Measurements from ENCODE around the gene APBB2.
"Not testable (repeated sequence)": the region's sequence is repeated elsewhere in the genome, so short reads cannot be mapped to it uniquely, and the experiment has no call there.

The APBB2 gene

DNA sequence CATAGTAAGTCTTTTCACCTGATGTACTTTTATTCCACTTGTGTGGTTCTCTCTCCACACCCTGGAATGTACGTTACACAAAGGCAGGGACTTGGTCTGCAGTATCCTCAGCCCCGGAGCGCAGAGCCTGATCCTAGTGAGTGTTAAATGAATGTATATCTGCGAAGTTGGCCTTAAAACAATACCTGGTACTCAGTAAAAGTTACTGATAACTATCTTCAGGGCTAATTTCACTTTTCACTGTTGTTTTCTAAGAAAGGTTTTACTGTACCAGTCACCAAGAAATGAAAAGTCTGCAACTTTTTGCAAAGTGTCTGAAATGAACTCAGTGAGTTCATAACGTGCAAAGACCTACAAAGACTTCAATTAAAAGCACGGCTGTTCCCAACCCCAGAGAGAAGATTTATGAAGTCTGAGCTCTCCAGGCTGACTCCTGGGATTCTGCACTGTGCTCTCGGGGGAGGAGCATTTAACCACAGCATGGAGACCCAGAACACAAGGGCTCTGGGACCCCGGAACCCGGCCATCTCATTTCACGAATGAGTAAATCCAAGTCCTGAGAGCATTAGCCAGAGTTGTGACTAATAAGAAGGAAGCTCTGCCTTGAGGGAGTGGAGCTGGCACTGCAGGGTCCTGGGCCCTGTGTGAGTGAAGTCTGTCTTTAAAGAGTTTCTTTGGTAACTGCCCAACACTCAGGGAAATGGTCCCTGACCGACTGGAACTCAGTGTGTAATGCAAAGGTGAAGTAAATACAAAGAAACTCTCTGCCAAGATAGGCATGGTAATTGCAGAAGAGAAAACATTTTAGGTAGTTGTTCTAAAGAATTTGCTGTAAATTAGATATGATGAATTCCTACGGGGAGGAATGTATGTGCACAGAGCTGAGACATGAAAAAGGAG, 298.8 kb downstream of the APBB2 start:
- no peak for FAIRE-seq
- DNase-seq (ENCODE audit: low spot score) = no peak

GRCh38 chr4:40912460-40913184, 301.7 kb downstream of the APBB2 start:
- no peak for DNase-seq (ENCODE audit: low spot score)
- FAIRE-seq = no peak

DNA sequence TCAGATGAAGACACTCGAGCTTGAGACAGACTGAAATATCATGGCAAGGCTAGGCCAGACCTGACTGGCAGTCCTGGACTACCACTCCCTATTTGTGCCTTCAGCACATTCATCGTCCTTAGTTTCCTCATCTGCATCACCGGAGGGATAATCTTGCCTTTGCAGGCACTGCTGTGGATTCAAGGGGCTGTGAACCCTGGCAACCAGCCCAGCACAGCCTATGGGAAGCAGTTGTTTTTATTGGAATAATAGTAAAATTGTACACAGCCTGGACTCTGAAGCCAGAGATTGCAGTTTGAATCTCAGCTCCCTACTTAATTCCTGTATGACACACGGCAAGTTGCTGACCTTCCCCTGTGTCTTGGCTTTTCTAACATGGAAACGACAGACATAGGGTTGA, 303.6 kb downstream of the APBB2 start:
- DNase-seq (ENCODE audit: low spot score) (no peak), FAIRE-seq (no peak)

GRCh38 chr4:40909363-40909876, 304.9 kb downstream of the APBB2 start:
- peak; percentile 52 for FAIRE-seq

DNA sequence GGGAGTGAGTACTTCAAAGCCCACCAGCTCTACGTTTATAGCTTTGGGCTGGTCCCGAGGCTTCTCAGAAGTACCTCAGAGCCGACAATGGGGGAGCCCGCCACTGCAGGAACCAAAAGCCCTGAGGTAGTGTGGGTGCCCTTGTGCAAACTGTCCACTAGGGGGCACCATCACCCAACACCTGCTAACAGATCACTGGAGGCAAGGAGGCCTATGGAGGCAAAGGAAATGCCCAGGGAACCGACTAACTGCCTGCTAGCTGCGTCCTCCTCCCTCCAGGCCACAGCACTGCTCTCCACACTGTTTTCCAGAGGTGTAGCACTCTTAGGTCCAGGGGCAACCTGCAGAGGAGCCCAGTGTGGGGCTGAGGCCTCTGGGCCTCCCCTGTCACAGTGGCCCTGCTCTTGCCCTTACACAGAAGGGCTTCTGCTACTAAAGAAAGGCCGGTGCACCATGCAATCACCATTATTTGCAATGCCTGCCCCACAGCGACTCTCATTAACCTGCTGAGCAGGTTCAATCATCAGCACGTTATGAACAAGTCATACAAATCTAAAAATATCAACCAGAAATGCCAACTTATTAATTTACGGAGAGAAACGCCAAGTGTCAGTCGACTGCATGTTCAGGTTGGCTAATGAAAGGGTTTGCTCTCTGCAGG, 305.5 kb downstream of the APBB2 start:
- FAIRE-seq (peak; percentile 95), DNase-seq (ENCODE audit: low spot score) (peak; percentile 90)

More at GRCh38 chr4:40909363-40909876, 304.9 kb downstream of the APBB2 start:
- DNase-seq (ENCODE audit: low spot score) = peak; percentile 83

GRCh38 chr4:40908297-40908696, 306.0 kb downstream of the APBB2 start:
- DNase-seq (ENCODE audit: low spot score) (peak; percentile 49), FAIRE-seq (peak; percentile 74)

- FAIRE-seq (no peak), DNase-seq (ENCODE audit: low spot score) (no peak)
Measured at GRCh38 chr4:40905414-40905813, 308.9 kb downstream of the APBB2 start.

DNA sequence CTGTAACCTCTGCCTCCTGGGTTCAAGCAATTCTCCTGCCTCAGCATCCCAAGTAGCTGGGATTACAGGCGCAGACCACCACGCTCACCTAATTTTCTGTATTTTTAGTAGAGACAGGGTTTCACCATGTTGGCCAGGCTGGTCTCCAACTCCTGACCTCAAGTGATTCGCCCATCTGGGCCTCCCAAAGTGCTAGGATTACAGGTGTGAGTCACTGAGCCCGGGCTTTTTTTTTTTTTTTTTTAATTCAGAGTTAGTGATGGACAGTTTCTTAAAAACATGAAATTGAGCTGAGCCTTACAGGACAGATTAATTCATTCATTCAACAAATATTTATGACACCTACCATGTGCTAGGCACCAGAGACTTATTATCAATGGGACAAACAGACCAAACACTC, 313.8 kb downstream of the APBB2 start:
- not testable (repeated sequence) for FAIRE-seq; DNase-seq (ENCODE audit: low spot score)

DNA sequence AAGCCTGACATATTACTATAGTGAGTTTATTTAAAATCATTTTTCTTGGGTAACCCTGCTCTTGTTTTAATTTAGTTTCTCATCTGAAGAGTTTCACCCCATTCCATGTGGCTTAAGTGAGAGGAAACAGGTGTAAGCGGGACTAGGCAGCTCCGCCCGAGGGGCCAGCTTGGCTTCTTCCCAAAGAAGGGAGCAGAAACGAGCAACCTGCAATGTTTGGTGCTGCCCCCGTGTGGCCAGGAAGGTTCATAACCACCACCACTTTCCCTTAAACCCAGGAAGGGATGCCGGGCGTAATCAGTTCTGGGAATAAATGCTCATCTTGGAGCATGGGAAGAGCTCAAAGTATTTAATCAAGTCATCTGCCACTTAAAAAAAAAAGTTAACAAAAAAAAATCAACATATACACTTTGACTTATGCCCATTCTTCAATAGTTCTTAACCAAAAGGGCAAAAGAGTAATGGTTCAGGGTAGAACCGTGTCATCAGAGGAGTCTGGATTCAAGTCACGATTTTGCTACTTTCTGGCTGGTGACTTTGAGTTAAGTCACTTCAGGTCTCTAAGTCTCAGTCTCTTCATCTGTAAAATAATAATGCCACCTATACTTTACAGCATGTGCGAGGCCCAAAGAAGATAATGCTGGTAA, 316.7 kb downstream of the APBB2 start:
- no peak for FAIRE-seq

GRCh38 chr4:40890764-40891163, 323.6 kb downstream of the APBB2 start:
- DNase-seq (ENCODE audit: low spot score) = no peak
- FAIRE-seq = no peak

More for the DNA sequence above, 316.7 kb downstream of the APBB2 start:
- DNase-seq (ENCODE audit: low spot score) = peak; percentile 90

DNA sequence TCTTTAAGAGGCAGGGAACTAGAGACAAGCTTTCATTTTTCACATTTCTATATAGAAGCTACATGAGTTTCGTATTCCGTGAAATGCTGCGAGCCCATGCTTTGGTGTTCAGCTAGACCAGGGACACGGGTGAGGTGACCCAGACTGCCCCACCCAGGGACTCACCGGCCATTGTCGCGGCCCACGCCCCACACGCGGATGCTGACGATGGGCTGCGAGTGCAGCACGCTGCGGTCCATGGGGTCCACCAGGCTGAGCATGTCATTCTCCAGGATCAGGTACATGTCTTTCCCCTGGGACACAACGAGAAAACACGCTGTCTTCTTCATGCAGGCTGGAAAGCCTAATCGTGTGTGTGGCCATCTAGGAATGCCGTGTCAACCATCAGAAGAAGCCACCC, 324.1 kb downstream of the APBB2 start:
- DNase-seq (ENCODE audit: low spot score) (no peak), FAIRE-seq (no peak)

DNA sequence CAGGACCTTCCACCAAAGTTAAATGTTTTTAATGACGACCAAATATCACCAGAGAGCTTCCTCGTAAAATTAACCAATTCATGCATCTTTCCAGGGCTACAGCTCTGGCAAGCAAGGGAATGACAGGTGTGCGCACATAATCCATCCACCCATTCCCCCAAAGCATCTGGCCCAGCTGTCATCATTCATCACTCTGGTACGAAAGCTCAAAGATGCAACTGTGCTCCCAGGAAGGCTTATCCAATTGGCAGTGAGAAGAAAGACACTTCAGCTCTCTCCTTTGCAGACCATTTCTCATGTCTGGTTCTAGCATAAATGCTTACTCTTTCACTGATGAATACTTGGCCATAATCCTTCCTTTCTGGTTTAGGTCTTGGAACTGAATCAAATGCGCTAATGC, 325.4 kb downstream of the APBB2 start:
- DNase-seq (ENCODE audit: low spot score) = no peak
- peak; percentile 27 for FAIRE-seq

GRCh38 chr4:40887764-40888131, 326.6 kb downstream of the APBB2 start:
- FAIRE-seq (peak; percentile 37), DNase-seq (ENCODE audit: low spot score) (no peak)

DNA sequence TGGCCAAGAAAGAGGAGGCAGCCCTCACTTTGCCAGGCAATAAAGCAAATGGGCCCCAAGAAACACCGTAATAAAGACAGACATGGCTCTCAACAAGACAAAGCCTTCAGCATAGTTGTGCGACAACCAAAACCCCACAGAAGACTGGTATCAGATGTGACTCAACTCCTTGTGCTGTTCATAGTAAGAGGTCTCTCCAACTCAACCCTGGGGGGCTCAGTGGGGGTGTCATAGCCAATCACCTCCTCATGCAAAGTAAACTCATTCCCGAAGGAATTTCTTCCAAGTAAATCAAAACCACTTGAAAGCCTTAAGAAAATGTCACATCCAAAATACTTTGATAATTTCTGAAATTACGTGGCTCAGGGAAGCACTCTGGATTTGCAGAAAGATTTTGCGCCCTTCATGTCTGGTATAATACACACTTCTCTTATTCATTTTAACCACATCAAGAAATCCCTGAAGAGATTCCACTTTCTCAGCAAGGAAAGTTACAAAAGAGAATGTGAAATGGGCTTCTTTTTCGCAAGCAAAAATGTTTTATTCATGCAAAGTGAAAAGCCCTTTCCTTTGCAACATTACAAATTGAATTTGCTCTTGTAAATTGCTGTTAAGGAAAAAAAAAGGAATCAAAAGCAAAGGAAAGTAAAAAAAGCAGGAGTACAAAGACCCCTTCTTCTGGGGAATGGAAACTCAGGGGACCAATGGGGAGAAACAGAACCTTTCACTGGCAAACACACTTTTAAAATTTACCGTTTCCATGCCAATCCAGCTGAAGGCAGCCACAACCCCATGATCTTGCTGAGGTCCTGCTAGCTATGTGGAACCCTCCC, 327.2 kb downstream of the APBB2 start:
- DNase-seq (ENCODE audit: low spot score) (no peak), FAIRE-seq (no peak)

DNA sequence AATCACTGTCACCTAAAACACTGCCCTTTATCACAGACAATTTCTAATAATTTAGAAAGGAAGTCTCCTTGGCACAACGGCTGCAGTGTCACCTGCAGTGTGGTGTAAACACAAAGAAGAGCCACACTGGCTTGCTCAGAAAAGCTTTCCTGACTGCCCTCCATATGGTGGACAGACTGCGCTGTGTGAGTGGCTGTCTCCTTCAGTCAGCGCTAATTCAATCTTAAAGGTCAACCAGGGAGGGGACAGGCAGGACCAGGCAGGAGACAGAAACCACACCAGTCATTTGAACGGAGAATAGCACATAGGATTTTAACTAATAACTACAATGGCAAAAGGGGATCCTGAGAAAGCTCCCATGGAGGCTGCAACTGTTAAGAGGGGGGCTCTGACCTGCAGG, 332.5 kb downstream of the APBB2 start:
- FAIRE-seq (no peak), DNase-seq (ENCODE audit: low spot score) (no peak)

- FAIRE-seq (no peak), DNase-seq (ENCODE audit: low spot score) (no peak)
Measured at GRCh38 chr4:40881096-40881495, 333.2 kb downstream of the APBB2 start.

DNA sequence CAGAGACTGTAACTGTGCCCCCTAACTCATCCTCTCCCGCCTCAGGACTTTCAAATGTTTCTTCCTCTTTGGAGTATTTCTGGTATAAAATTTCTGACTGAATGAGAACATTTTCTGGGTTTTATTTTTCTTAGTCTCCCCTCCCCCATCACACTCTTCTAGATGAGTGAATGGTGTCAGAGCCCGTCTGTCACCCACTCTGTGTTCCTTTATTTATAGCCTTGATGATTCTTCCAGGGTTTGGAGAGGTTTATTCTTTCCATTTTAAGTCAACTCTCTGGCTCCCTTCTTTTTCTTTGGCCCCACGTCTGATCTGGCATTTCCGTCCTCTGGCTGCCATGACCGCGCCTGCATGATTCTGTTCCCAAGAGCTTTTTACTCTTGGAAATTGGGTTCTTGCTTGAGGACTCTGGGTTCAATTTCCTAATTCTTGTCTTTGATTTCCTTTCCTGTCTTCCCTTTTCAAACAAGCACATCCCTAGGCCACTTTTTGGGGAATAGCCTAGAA, 335.7 kb downstream of the APBB2 start:
- FAIRE-seq = no peak
- no peak for DNase-seq (ENCODE audit: low spot score)

- DNase-seq (ENCODE audit: low spot score) (no peak), FAIRE-seq (no peak)
Measured at GRCh38 chr4:40877081-40877480, 337.3 kb downstream of the APBB2 start.

GRCh38 chr4:40875507-40876150, 338.7 kb downstream of the APBB2 start:
- DNase-seq (ENCODE audit: low spot score) = no peak

DNA sequence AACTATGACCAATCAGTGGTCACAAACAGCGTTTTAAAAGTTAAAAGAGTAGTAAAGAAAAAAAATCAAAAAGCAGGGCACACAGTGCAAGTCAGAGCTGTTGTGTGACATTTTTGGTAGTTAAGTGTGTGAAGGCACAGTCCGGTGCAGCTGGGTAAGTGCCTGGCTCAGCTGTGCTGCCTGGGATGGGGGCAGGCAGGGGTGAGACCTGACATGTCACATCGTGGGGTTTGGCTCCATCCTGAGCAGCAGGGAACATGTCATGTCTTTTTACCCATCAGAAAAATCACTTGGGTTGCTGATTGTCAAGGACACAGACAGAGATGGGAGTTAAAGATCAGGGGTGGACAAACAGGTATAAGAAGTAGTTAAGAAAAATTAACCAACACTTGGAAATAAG, 339.4 kb downstream of the APBB2 start:
- no peak for FAIRE-seq

More at GRCh38 chr4:40875507-40876150, 338.7 kb downstream of the APBB2 start:
- FAIRE-seq = no peak

More for the DNA sequence above, 339.4 kb downstream of the APBB2 start:
- DNase-seq (ENCODE audit: low spot score) = no peak
